Panc1 (cell line): ENCODE measurements around the gene PROX2.

Source experiments
- SIN3A ChIP-seq: IDR thresholded peaks from 2 replicates; pipeline ENCODE4 v1.6.1; 2012; ENCODE audit warnings: low read depth, mild to moderate bottlenecking, low read length, moderate library complexity, borderline replicate concordance; ENCODE audit not compliant: insufficient read depth
- TF ChIP-seq, protein P1 (sequence below): fragments of 450-650 bp; IDR thresholded peaks from 2 replicates; pipeline ENCODE4 v1.5.1; 2017; ENCODE audit warnings: mild to moderate bottlenecking

DNA sequence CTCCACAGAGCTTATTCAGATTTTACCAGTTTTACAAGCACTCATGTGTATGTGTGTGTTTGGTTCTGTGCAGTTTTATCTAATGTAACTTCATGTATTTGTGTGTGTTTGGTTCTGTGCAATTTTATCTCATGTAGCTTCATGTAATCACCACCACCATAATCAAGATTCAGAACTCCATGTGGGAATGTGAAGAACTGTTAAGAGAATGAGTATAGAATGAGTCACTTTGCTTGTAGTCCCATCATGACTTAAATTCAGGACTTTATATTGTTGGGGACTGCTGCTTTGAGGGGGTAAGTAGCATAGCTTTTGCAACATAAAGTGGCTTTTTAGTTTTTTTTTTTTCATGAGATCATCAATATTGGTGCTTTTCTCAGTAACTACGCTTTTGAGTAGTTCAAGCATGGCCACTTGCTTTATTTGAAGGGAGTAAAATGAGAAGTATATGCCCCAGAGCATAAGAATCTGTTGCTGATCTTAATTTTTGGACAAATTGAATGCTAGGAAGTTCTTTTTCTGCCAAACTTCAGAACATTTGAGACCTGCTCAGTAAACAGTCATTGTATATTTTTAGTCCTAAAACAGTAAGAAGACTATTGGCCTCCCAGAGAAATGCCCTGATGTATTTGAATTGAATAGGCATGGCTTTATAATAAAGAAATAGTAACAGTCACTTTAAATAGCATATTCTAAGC is 28.8 kb downstream of the PROX2 start:
- TF ChIP-seq, protein P1, sequence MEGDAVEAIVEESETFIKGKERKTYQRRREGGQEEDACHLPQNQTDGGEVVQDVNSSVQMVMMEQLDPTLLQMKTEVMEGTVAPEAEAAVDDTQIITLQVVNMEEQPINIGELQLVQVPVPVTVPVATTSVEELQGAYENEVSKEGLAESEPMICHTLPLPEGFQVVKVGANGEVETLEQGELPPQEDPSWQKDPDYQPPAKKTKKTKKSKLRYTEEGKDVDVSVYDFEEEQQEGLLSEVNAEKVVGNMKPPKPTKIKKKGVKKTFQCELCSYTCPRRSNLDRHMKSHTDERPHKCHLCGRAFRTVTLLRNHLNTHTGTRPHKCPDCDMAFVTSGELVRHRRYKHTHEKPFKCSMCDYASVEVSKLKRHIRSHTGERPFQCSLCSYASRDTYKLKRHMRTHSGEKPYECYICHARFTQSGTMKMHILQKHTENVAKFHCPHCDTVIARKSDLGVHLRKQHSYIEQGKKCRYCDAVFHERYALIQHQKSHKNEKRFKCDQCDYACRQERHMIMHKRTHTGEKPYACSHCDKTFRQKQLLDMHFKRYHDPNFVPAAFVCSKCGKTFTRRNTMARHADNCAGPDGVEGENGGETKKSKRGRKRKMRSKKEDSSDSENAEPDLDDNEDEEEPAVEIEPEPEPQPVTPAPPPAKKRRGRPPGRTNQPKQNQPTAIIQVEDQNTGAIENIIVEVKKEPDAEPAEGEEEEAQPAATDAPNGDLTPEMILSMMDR = no peak
- no peak for TF ChIP-seq SIN3A
